ENCODE measurements around the gene CELF2. TPM values are rescaled to one million over a fixed set of nuclear protein-coding genes. Genes with fewer than 3 reads are reported as not detected.

Gene CELF2
- total and polyA plus RNA-seq, 9 of the 15 experiments (the other 6 are each of a cell fraction or from before 2014, with no cell fraction given) = 4.0 to 20.3 (median 11.1) TPM

- POLR2A ChIA-PET = interaction anchor here (0.9 kb wide), 1 partner anchor 11 kb away, joined by 3 read pairs; no protein-coding TSS in a partner anchor
- H3K79me2 ChIP-seq (ENCODE audit: control insufficient read depth, insufficient read depth, low read length) = no peaks in the 10 kb centered on the region
- ATAC-seq = no peak
- no peak overlapping the region for H3K4me2 ChIP-seq (ENCODE audit: insufficient read depth, low read length)
- in situ Hi-C loops (cut with MboI) (no loop called here), intact Hi-C loops (cut with micrococcal nuclease) (no loop called here)
- no peaks in the 10 kb centered on the region for H4K20me1 ChIP-seq (replicated peaks; ENCODE audit: control insufficient read depth, insufficient read depth, low read length)
- no peak for DNase-seq (ENCODE audit: extremely low read depth in 1 of 4, low spot score in 3 of 4)
- H3K36me3 ChIP-seq (ENCODE audit: control insufficient read depth, insufficient read depth, low read length) = no peaks in the 10 kb centered on the region
- H3K27me3 ChIP-seq (ENCODE audit: control insufficient read depth in 2 of 2, insufficient read depth in 2 of 2, low read length in 2 of 2) = peaks cover 3 to 23% of the 10 kb centered on the region in 2 experiments; a peak in 3 of 5 replicates
- TF ChIP-seq NFE2 (IDR thresholded peaks at IDR 0.05; ENCODE audit: low read depth) (0 out of 2 replicates have a peak, but pooled peaks have one; percentile 7), ZZZ3 (IDR thresholded peaks at IDR 0.05) (no peak)
- 0% methylated on average over 3 of the region's 3 CpGs for WGBS (ENCODE audit: insufficient coverage, low coverage, missing lambda C conversion rate)
- H3K9me3 ChIP-seq (replicated peaks; ENCODE audit: control insufficient read depth, insufficient read depth, low read depth, low read length) = no peaks in the 10 kb centered on the region
- BruUV-seq (replicated peaks) = no TSS peak
- H3K27ac ChIP-seq (ENCODE audit: extremely low read depth, low read depth, low read length) = no peak overlapping the region
- H3K4me3 ChIP-seq = no peak overlapping the region
- no peak overlapping the region for H3K9ac ChIP-seq (ENCODE audit: insufficient read depth in 1 of 2, low read depth in 2 of 2, low read length in 2 of 2)
- H2AFZ ChIP-seq (ENCODE audit: low read depth, low read length) = no peak overlapping the region
- FAIRE-seq = no peak
- no peaks in the 10 kb centered on the region for H3K9me1 ChIP-seq (ENCODE audit: control insufficient read depth, insufficient read depth, low read length)
- CTCF ChIA-PET (ENCODE audit: low intra/inter-chr PET ratio) = no interaction called here
- no peaks in the 10 kb centered on the region for H3K4me1 ChIP-seq (replicated peaks in 1 of 2; ENCODE audit: control insufficient read depth in 2 of 2, insufficient read depth in 2 of 2, low read length in 2 of 2)
Measured at GRCh38 chr10:11358011-11358410, 340.3 kb downstream of the CELF2 start.

- ATAC-seq = no peak
- Histone ChIP-seq H2AFZ (ENCODE audit: low read depth, low read length) (no peak overlapping the region), H3K79me2 (ENCODE audit: control insufficient read depth, insufficient read depth, low read length) (no peaks in the 10 kb centered on the region), H3K4me3 (no peak overlapping the region), H3K9me3 (replicated peaks; ENCODE audit: control insufficient read depth, insufficient read depth, low read depth, low read length) (no peaks in the 10 kb centered on the region), H3K9ac (ENCODE audit: insufficient read depth in 1 of 2, low read depth in 2 of 2, low read length in 2 of 2) (no peak overlapping the region), H4K20me1 (replicated peaks; ENCODE audit: control insufficient read depth, insufficient read depth, low read length) (no peaks in the 10 kb centered on the region), H3K36me3 (ENCODE audit: control insufficient read depth, insufficient read depth, low read length) (no peaks in the 10 kb centered on the region), H3K27me3 (ENCODE audit: control insufficient read depth in 2 of 2, insufficient read depth in 2 of 2, low read length in 2 of 2) (peaks cover 3 to 27% of the 10 kb centered on the region in 2 experiments; a peak in 3 of 5 replicates), H3K4me1 (replicated peaks in 1 of 2; ENCODE audit: control insufficient read depth in 2 of 2, insufficient read depth in 2 of 2, low read length in 2 of 2) (no peaks in the 10 kb centered on the region), H3K4me2 (ENCODE audit: insufficient read depth, low read length) (no peak overlapping the region), H3K9me1 (ENCODE audit: control insufficient read depth, insufficient read depth, low read length) (no peaks in the 10 kb centered on the region), H3K27ac (ENCODE audit: extremely low read depth, low read depth, low read length) (no peak overlapping the region)
- no peak for DNase-seq (ENCODE audit: extremely low read depth in 1 of 4, low spot score in 3 of 4)
- CTCF ChIA-PET (ENCODE audit: low intra/inter-chr PET ratio) = no interaction called here
- intact Hi-C loops (cut with micrococcal nuclease) (no loop called here), in situ Hi-C loops (cut with MboI) (no loop called here)
- POLR2A ChIA-PET = interaction anchor here (0.9 kb wide), 1 partner anchor 10 kb away, joined by 3 read pairs; no protein-coding TSS in a partner anchor
- no TSS peak for BruUV-seq (replicated peaks)
- WGBS (ENCODE audit: insufficient coverage, low coverage, missing lambda C conversion rate) = 2% methylated on average over 4 of the region's 4 CpGs
- no peak for FAIRE-seq
- TF ChIP-seq ZMIZ1 (IDR thresholded peaks at IDR 0.05; ENCODE audit: low read depth in 2 of 2, low read length in 2 of 2) (no peak), CBX5 (IDR thresholded peaks at IDR 0.05; ENCODE audit: borderline replicate concordance, low read depth) (no peak), TAL1 (IDR thresholded peaks at IDR 0.05) (no peak), TAF15 (IDR thresholded peaks at IDR 0.05; ENCODE audit: low read depth, low read length) (no peak), MBD2 (IDR thresholded peaks at IDR 0.05; ENCODE audit: borderline replicate concordance, low read depth) (no peak), ZNF347 (CRISPR knock-in tag; IDR thresholded peaks at IDR 0.05; ENCODE audit: low read depth) (no peak), EHMT2 (IDR thresholded peaks at IDR 0.05) (no peak), BRF2 (IDR thresholded peaks at IDR 0.05; ENCODE audit: borderline replicate concordance, insufficient read depth, insufficient read length) (no peak), JUN (IDR thresholded peaks at IDR 0.05; ENCODE audit: borderline replicate concordance, low read depth, low read length) (no peak), JUN (CRISPR knock-in tag; IDR thresholded peaks at IDR 0.05; ENCODE audit: borderline replicate concordance) (no peak)
Measured at GRCh38 chr10:11358923-11359575, 341.4 kb downstream of the CELF2 start.

Measured in K562 (cell line).